ENCODE measurements around the gene FRMPD4. TPM values are rescaled to one million over a fixed set of nuclear protein-coding genes. Genes with fewer than 3 reads are reported as not detected.

Gene FRMPD4
- total RNA-seq, 1 experiment from 2014 or later: not detected

GRCh38 chrX:12419591-12419990, 281.3 kb downstream of the FRMPD4 start:
- no peak overlapping the region for H3K4me2 ChIP-seq (ENCODE audit: low read depth, low read length, poor library complexity, severe bottlenecking)
- no peaks in the 10 kb centered on the region for H4K20me1 ChIP-seq (ENCODE audit: insufficient read depth, low read depth, low read length)
- no peak overlapping the region for H3K4me3 ChIP-seq (ENCODE audit: low read length)
- no peaks in the 10 kb centered on the region for H3K36me3 ChIP-seq (ENCODE audit: insufficient read depth, low read length)
- no peaks in the 10 kb centered on the region for H3K27me3 ChIP-seq (ENCODE audit: low read length)
- H2AFZ ChIP-seq (ENCODE audit: low read length): no peak overlapping the region
- no peaks in the 10 kb centered on the region for H3K9me3 ChIP-seq (ENCODE audit: low read length)
- H3K4me1 ChIP-seq (ENCODE audit: low read length): no peaks in the 10 kb centered on the region
- DNase-seq: no peak
- H3K9me2 ChIP-seq (replicated peaks; ENCODE audit: insufficient read depth, low read length): no peaks in the 10 kb centered on the region
- no peak overlapping the region for H3K27ac ChIP-seq (ENCODE audit: low read length)
- no peak overlapping the region for H3K9ac ChIP-seq (ENCODE audit: low read length)
- H3K79me2 ChIP-seq (ENCODE audit: low read length): no peaks in the 10 kb centered on the region

- Histone ChIP-seq H3K27ac (ENCODE audit: low read length) (no peak overlapping the region), H3K27me3 (ENCODE audit: low read length) (no peaks in the 10 kb centered on the region), H3K4me2 (ENCODE audit: low read depth, low read length, poor library complexity, severe bottlenecking) (no peak overlapping the region), H3K9me3 (ENCODE audit: low read length) (no peaks in the 10 kb centered on the region), H3K4me3 (ENCODE audit: low read length) (no peak overlapping the region), H3K36me3 (ENCODE audit: insufficient read depth, low read length) (no peaks in the 10 kb centered on the region), H2AFZ (ENCODE audit: low read length) (no peak overlapping the region), H3K9me2 (replicated peaks; ENCODE audit: insufficient read depth, low read length) (no peaks in the 10 kb centered on the region), H4K20me1 (ENCODE audit: insufficient read depth, low read depth, low read length) (no peaks in the 10 kb centered on the region), H3K4me1 (ENCODE audit: low read length) (no peaks in the 10 kb centered on the region), H3K79me2 (ENCODE audit: low read length) (no peaks in the 10 kb centered on the region), H3K9ac (ENCODE audit: low read length) (no peak overlapping the region)
- DNase-seq: no peak
Observed at GRCh38 chrX:12421918-12422317, 283.6 kb downstream of the FRMPD4 start.

GRCh38 chrX:12423346-12423745, 285.1 kb downstream of the FRMPD4 start:
- no peaks in the 10 kb centered on the region for H3K36me3 ChIP-seq (ENCODE audit: insufficient read depth, low read length)
- H3K9me3 ChIP-seq (ENCODE audit: low read length): no peaks in the 10 kb centered on the region
- no peaks in the 10 kb centered on the region for H4K20me1 ChIP-seq (ENCODE audit: insufficient read depth, low read depth, low read length)
- no peak for DNase-seq
- no peak overlapping the region for H3K4me2 ChIP-seq (ENCODE audit: low read depth, low read length, poor library complexity, severe bottlenecking)
- H3K27ac ChIP-seq (ENCODE audit: low read length): no peak overlapping the region
- no peaks in the 10 kb centered on the region for H3K27me3 ChIP-seq (ENCODE audit: low read length)
- H3K4me1 ChIP-seq (ENCODE audit: low read length): no peaks in the 10 kb centered on the region
- H3K9me2 ChIP-seq (replicated peaks; ENCODE audit: insufficient read depth, low read length): no peaks in the 10 kb centered on the region
- H2AFZ ChIP-seq (ENCODE audit: low read length): no peak overlapping the region
- no peak overlapping the region for H3K4me3 ChIP-seq (ENCODE audit: low read length)
- H3K79me2 ChIP-seq (ENCODE audit: low read length): no peaks in the 10 kb centered on the region
- no peak overlapping the region for H3K9ac ChIP-seq (ENCODE audit: low read length)

- no peaks in the 10 kb centered on the region for H3K9me3 ChIP-seq (ENCODE audit: low read length)
- H3K4me3 ChIP-seq (ENCODE audit: low read length): no peak overlapping the region
- no peak for DNase-seq
- no peaks in the 10 kb centered on the region for H3K27me3 ChIP-seq (ENCODE audit: low read length)
- no peaks in the 10 kb centered on the region for H3K9me2 ChIP-seq (replicated peaks; ENCODE audit: insufficient read depth, low read length)
- no peak overlapping the region for H3K27ac ChIP-seq (ENCODE audit: low read length)
- H2AFZ ChIP-seq (ENCODE audit: low read length): no peak overlapping the region
- no peaks in the 10 kb centered on the region for H3K36me3 ChIP-seq (ENCODE audit: insufficient read depth, low read length)
- no peak overlapping the region for H3K4me2 ChIP-seq (ENCODE audit: low read depth, low read length, poor library complexity, severe bottlenecking)
- H4K20me1 ChIP-seq (ENCODE audit: insufficient read depth, low read depth, low read length): no peaks in the 10 kb centered on the region
- no peaks in the 10 kb centered on the region for H3K4me1 ChIP-seq (ENCODE audit: low read length)
- H3K9ac ChIP-seq (ENCODE audit: low read length): no peak overlapping the region
- no peaks in the 10 kb centered on the region for H3K79me2 ChIP-seq (ENCODE audit: low read length)
Observed at GRCh38 chrX:12425496-12425895, 287.2 kb downstream of the FRMPD4 start.

- H3K27ac ChIP-seq (ENCODE audit: low read length): no peak overlapping the region
- H3K27me3 ChIP-seq (ENCODE audit: low read length): no peaks in the 10 kb centered on the region
- no peaks in the 10 kb centered on the region for H3K9me2 ChIP-seq (replicated peaks; ENCODE audit: insufficient read depth, low read length)
- no peaks in the 10 kb centered on the region for H3K4me1 ChIP-seq (ENCODE audit: low read length)
- no peak for DNase-seq
- no peaks in the 10 kb centered on the region for H3K9me3 ChIP-seq (ENCODE audit: low read length)
- no peaks in the 10 kb centered on the region for H3K36me3 ChIP-seq (ENCODE audit: insufficient read depth, low read length)
- no peak overlapping the region for H3K4me2 ChIP-seq (ENCODE audit: low read depth, low read length, poor library complexity, severe bottlenecking)
- no peak overlapping the region for H3K9ac ChIP-seq (ENCODE audit: low read length)
- no peaks in the 10 kb centered on the region for H4K20me1 ChIP-seq (ENCODE audit: insufficient read depth, low read depth, low read length)
- H3K79me2 ChIP-seq (ENCODE audit: low read length): no peaks in the 10 kb centered on the region
- H2AFZ ChIP-seq (ENCODE audit: low read length): no peak overlapping the region
- H3K4me3 ChIP-seq (ENCODE audit: low read length): no peak overlapping the region
Observed at GRCh38 chrX:12426420-12426819, 288.1 kb downstream of the FRMPD4 start.

- Histone ChIP-seq H2AFZ (ENCODE audit: low read length) (no peak overlapping the region), H4K20me1 (ENCODE audit: insufficient read depth, low read depth, low read length) (no peaks in the 10 kb centered on the region), H3K4me1 (ENCODE audit: low read length) (no peaks in the 10 kb centered on the region), H3K36me3 (ENCODE audit: insufficient read depth, low read length) (no peaks in the 10 kb centered on the region), H3K79me2 (ENCODE audit: low read length) (no peaks in the 10 kb centered on the region), H3K4me2 (ENCODE audit: low read depth, low read length, poor library complexity, severe bottlenecking) (no peak overlapping the region), H3K27me3 (ENCODE audit: low read length) (no peaks in the 10 kb centered on the region), H3K27ac (ENCODE audit: low read length) (no peak overlapping the region), H3K9me2 (replicated peaks; ENCODE audit: insufficient read depth, low read length) (no peaks in the 10 kb centered on the region), H3K9ac (ENCODE audit: low read length) (no peak overlapping the region), H3K4me3 (ENCODE audit: low read length) (no peak overlapping the region), H3K9me3 (ENCODE audit: low read length) (no peaks in the 10 kb centered on the region)
- no peak for DNase-seq
Observed at GRCh38 chrX:12434493-12434892, 296.2 kb downstream of the FRMPD4 start.

- Histone ChIP-seq H3K79me2 (ENCODE audit: low read length) (no peaks in the 10 kb centered on the region), H3K4me2 (ENCODE audit: low read depth, low read length, poor library complexity, severe bottlenecking) (no peak overlapping the region), H3K4me1 (ENCODE audit: low read length) (no peaks in the 10 kb centered on the region)
Observed at GRCh38 chrX:12439416-12439815, 301.1 kb downstream of the FRMPD4 start.

GRCh38 chrX:12440246-12440645, 302.0 kb downstream of the FRMPD4 start:
- Histone ChIP-seq H3K9ac (ENCODE audit: low read length) (no peak overlapping the region), H3K27ac (ENCODE audit: low read length) (no peak overlapping the region), H3K9me3 (ENCODE audit: low read length) (no peaks in the 10 kb centered on the region), H3K4me2 (ENCODE audit: low read depth, low read length, poor library complexity, severe bottlenecking) (no peak overlapping the region), H3K27me3 (ENCODE audit: low read length) (no peaks in the 10 kb centered on the region), H3K4me1 (ENCODE audit: low read length) (no peaks in the 10 kb centered on the region), H2AFZ (ENCODE audit: low read length) (no peak overlapping the region), H3K36me3 (ENCODE audit: insufficient read depth, low read length) (no peaks in the 10 kb centered on the region), H4K20me1 (ENCODE audit: insufficient read depth, low read depth, low read length) (no peaks in the 10 kb centered on the region), H3K4me3 (ENCODE audit: low read length) (no peak overlapping the region), H3K9me2 (replicated peaks; ENCODE audit: insufficient read depth, low read length) (no peaks in the 10 kb centered on the region), H3K79me2 (ENCODE audit: low read length) (no peaks in the 10 kb centered on the region)
- DNase-seq: no peak

More at GRCh38 chrX:12439416-12439815, 301.1 kb downstream of the FRMPD4 start:
- no peak for DNase-seq
- no peak overlapping the region for H3K4me3 ChIP-seq (ENCODE audit: low read length)
- H4K20me1 ChIP-seq (ENCODE audit: insufficient read depth, low read depth, low read length): no peaks in the 10 kb centered on the region
- no peaks in the 10 kb centered on the region for H3K9me3 ChIP-seq (ENCODE audit: low read length)
- no peak overlapping the region for H3K9ac ChIP-seq (ENCODE audit: low read length)
- H2AFZ ChIP-seq (ENCODE audit: low read length): no peak overlapping the region
- no peaks in the 10 kb centered on the region for H3K9me2 ChIP-seq (replicated peaks; ENCODE audit: insufficient read depth, low read length)
- H3K36me3 ChIP-seq (ENCODE audit: insufficient read depth, low read length): no peaks in the 10 kb centered on the region
- no peak overlapping the region for H3K27ac ChIP-seq (ENCODE audit: low read length)
- no peaks in the 10 kb centered on the region for H3K27me3 ChIP-seq (ENCODE audit: low read length)

All from Karpas-422 (cell line).